Measurements from ENCODE around the gene GTPBP4.

Gene GTPBP4

GRCh38 chr10:969473-970150, 18.6 kb upstream of the GTPBP4 start:
- H3K4me2 ChIP-seq (ENCODE audit: low read length), result no peak overlapping the region
- no peak overlapping the region for H3K9ac ChIP-seq (ENCODE audit: low read depth, low read length)
- H3K9me3 ChIP-seq (replicated peaks; ENCODE audit: low read length), result no peaks in the 10 kb centered on the region
- H3K4me1 ChIP-seq (ENCODE audit: control insufficient read depth, insufficient read depth, low read length), result peaks cover 20% of the 10 kb centered on the region
- peaks cover 4% of the 10 kb centered on the region for H3K27me3 ChIP-seq (ENCODE audit: control insufficient read depth, insufficient read depth, low read length)
- no peaks in the 10 kb centered on the region for H3K36me3 ChIP-seq (ENCODE audit: insufficient read depth, low read length)
- no peak overlapping the region for H3K4me3 ChIP-seq (ENCODE audit: low read length)

GRCh38 chr10:970311-971149, 17.7 kb upstream of the GTPBP4 start:
- H3K36me3 ChIP-seq (ENCODE audit: insufficient read depth, low read length), result no peaks in the 10 kb centered on the region
- peaks cover 18% of the 10 kb centered on the region for H3K4me1 ChIP-seq (ENCODE audit: control insufficient read depth, insufficient read depth, low read length)
- H3K4me3 ChIP-seq (ENCODE audit: low read length), result peak overlapping the region; percentile 2
- H3K27me3 ChIP-seq (ENCODE audit: control insufficient read depth, insufficient read depth, low read length), result peaks cover 4% of the 10 kb centered on the region
- peak overlapping the region; percentile 15 for H3K9ac ChIP-seq (ENCODE audit: low read depth, low read length)
- H3K4me2 ChIP-seq (ENCODE audit: low read length), result peak overlapping the region; percentile 71
- H3K9me3 ChIP-seq (replicated peaks; ENCODE audit: low read length), result no peaks in the 10 kb centered on the region

- H3K4me3 ChIP-seq (ENCODE audit: low read length), result peak overlapping the region; percentile 2
- peak overlapping the region; percentile 71 for H3K4me2 ChIP-seq (ENCODE audit: low read length)
- no peaks in the 10 kb centered on the region for H3K9me3 ChIP-seq (replicated peaks; ENCODE audit: low read length)
- peaks cover 18% of the 10 kb centered on the region for H3K4me1 ChIP-seq (ENCODE audit: control insufficient read depth, insufficient read depth, low read length)
- peaks cover 4% of the 10 kb centered on the region for H3K27me3 ChIP-seq (ENCODE audit: control insufficient read depth, insufficient read depth, low read length)
- H3K9ac ChIP-seq (ENCODE audit: low read depth, low read length), result peak overlapping the region; percentile 15
- H3K36me3 ChIP-seq (ENCODE audit: insufficient read depth, low read length), result no peaks in the 10 kb centered on the region
These were observed 17.1 kb upstream of the GTPBP4 start for GRCh38 chr10:971150-971542.

- H3K27me3 ChIP-seq (ENCODE audit: control insufficient read depth, insufficient read depth, low read length), result peaks cover 4% of the 10 kb centered on the region
- H3K4me1 ChIP-seq (ENCODE audit: control insufficient read depth, insufficient read depth, low read length), result peaks cover 18% of the 10 kb centered on the region
- H3K36me3 ChIP-seq (ENCODE audit: insufficient read depth, low read length), result no peaks in the 10 kb centered on the region
- peak overlapping the region; percentile 71 for H3K4me2 ChIP-seq (ENCODE audit: low read length)
- H3K9me3 ChIP-seq (replicated peaks; ENCODE audit: low read length), result no peaks in the 10 kb centered on the region
- peak overlapping the region; percentile 15 for H3K9ac ChIP-seq (ENCODE audit: low read depth, low read length)
- H3K4me3 ChIP-seq (ENCODE audit: low read length), result peak overlapping the region; percentile 2
These were observed 16.6 kb upstream of the GTPBP4 start for GRCh38 chr10:971613-972012.

GRCh38 chr10:972763-973162, 15.5 kb upstream of the GTPBP4 start:
- H3K4me2 ChIP-seq (ENCODE audit: low read length), result no peak overlapping the region
- no peaks in the 10 kb centered on the region for H3K36me3 ChIP-seq (ENCODE audit: insufficient read depth, low read length)
- H3K4me3 ChIP-seq (ENCODE audit: low read length), result no peak overlapping the region

GRCh38 chr10:974038-974784, 14.0 kb upstream of the GTPBP4 start:
- Histone ChIP-seq H3K4me2 (ENCODE audit: low read length) (no peak overlapping the region), H3K36me3 (ENCODE audit: insufficient read depth, low read length) (peaks cover under 1% of the 10 kb centered on the region), H3K27me3 (ENCODE audit: control insufficient read depth, insufficient read depth, low read length) (no peaks in the 10 kb centered on the region), H3K4me3 (ENCODE audit: low read length) (no peak overlapping the region), H3K4me1 (ENCODE audit: control insufficient read depth, insufficient read depth, low read length) (peaks cover 18% of the 10 kb centered on the region), H3K9me3 (replicated peaks; ENCODE audit: low read length) (peaks cover 5% of the 10 kb centered on the region), H3K9ac (ENCODE audit: low read depth, low read length) (no peak overlapping the region)

More at GRCh38 chr10:972763-973162, 15.5 kb upstream of the GTPBP4 start:
- Histone ChIP-seq H3K9me3 (replicated peaks; ENCODE audit: low read length) (no peaks in the 10 kb centered on the region), H3K4me1 (ENCODE audit: control insufficient read depth, insufficient read depth, low read length) (peaks cover 18% of the 10 kb centered on the region), H3K27me3 (ENCODE audit: control insufficient read depth, insufficient read depth, low read length) (peaks cover 4% of the 10 kb centered on the region), H3K9ac (ENCODE audit: low read depth, low read length) (no peak overlapping the region)

GRCh38 chr10:974785-975074, 13.5 kb upstream of the GTPBP4 start:
- H3K27me3 ChIP-seq (ENCODE audit: control insufficient read depth, insufficient read depth, low read length), result no peaks in the 10 kb centered on the region
- no peak overlapping the region for H3K4me3 ChIP-seq (ENCODE audit: low read length)
- H3K9ac ChIP-seq (ENCODE audit: low read depth, low read length), result no peak overlapping the region
- H3K4me1 ChIP-seq (ENCODE audit: control insufficient read depth, insufficient read depth, low read length), result peaks cover 18% of the 10 kb centered on the region
- peaks cover 2% of the 10 kb centered on the region for H3K36me3 ChIP-seq (ENCODE audit: insufficient read depth, low read length)
- H3K4me2 ChIP-seq (ENCODE audit: low read length), result no peak overlapping the region
- peaks cover 8% of the 10 kb centered on the region for H3K9me3 ChIP-seq (replicated peaks; ENCODE audit: low read length)

- Histone ChIP-seq H3K9ac (ENCODE audit: low read depth, low read length) (no peak overlapping the region), H3K4me1 (ENCODE audit: control insufficient read depth, insufficient read depth, low read length) (peaks cover 6% of the 10 kb centered on the region), H3K4me2 (ENCODE audit: low read length) (no peak overlapping the region), H3K4me3 (ENCODE audit: low read length) (no peak overlapping the region), H3K36me3 (ENCODE audit: insufficient read depth, low read length) (peaks cover 5% of the 10 kb centered on the region), H3K9me3 (replicated peaks; ENCODE audit: low read length) (peaks cover 18% of the 10 kb centered on the region), H3K27me3 (ENCODE audit: control insufficient read depth, insufficient read depth, low read length) (no peaks in the 10 kb centered on the region)
These were observed 11.9 kb upstream of the GTPBP4 start for GRCh38 chr10:976316-976715.

- no peak overlapping the region for H3K4me3 ChIP-seq (ENCODE audit: low read length)
- no peak overlapping the region for H3K4me2 ChIP-seq (ENCODE audit: low read length)
- H3K9me3 ChIP-seq (replicated peaks; ENCODE audit: low read length), result peaks cover 18% of the 10 kb centered on the region
- no peak overlapping the region for H3K9ac ChIP-seq (ENCODE audit: low read depth, low read length)
- no peaks in the 10 kb centered on the region for H3K4me1 ChIP-seq (ENCODE audit: control insufficient read depth, insufficient read depth, low read length)
- no peaks in the 10 kb centered on the region for H3K27me3 ChIP-seq (ENCODE audit: control insufficient read depth, insufficient read depth, low read length)
- H3K36me3 ChIP-seq (ENCODE audit: insufficient read depth, low read length), result peaks cover 5% of the 10 kb centered on the region
These were observed 9.3 kb upstream of the GTPBP4 start for GRCh38 chr10:978826-979421.

- H3K9ac ChIP-seq (ENCODE audit: low read depth, low read length), result no peak overlapping the region
- peaks cover 5% of the 10 kb centered on the region for H3K36me3 ChIP-seq (ENCODE audit: insufficient read depth, low read length)
- no peak overlapping the region for H3K4me2 ChIP-seq (ENCODE audit: low read length)
- peaks cover 4% of the 10 kb centered on the region for H3K4me1 ChIP-seq (ENCODE audit: control insufficient read depth, insufficient read depth, low read length)
- peaks cover 18% of the 10 kb centered on the region for H3K9me3 ChIP-seq (replicated peaks; ENCODE audit: low read length)
- H3K4me3 ChIP-seq (ENCODE audit: low read length), result no peak overlapping the region
- H3K27me3 ChIP-seq (ENCODE audit: control insufficient read depth, insufficient read depth, low read length), result no peaks in the 10 kb centered on the region
These were observed 7.7 kb upstream of the GTPBP4 start for GRCh38 chr10:980468-981093.

- peaks cover 18% of the 10 kb centered on the region for H3K9me3 ChIP-seq (replicated peaks; ENCODE audit: low read length)
- no peak overlapping the region for H3K4me2 ChIP-seq (ENCODE audit: low read length)
- H3K36me3 ChIP-seq (ENCODE audit: insufficient read depth, low read length), result peaks cover 5% of the 10 kb centered on the region
- peaks cover 20% of the 10 kb centered on the region for H3K4me1 ChIP-seq (ENCODE audit: control insufficient read depth, insufficient read depth, low read length)
- no peak overlapping the region for H3K4me3 ChIP-seq (ENCODE audit: low read length)
- H3K27me3 ChIP-seq (ENCODE audit: control insufficient read depth, insufficient read depth, low read length), result no peaks in the 10 kb centered on the region
- no peak overlapping the region for H3K9ac ChIP-seq (ENCODE audit: low read depth, low read length)
These were observed 4.8 kb upstream of the GTPBP4 start for GRCh38 chr10:983401-983800.

All from skeletal muscle satellite cell (primary cell).